HEK293T (cell line): Measurements from ENCODE around the gene CPB2.

Experiments
- BHLHE40 ChIP-seq: fragments of 450-650 bp; IDR thresholded peaks from 2 replicates; pipeline ENCODE4 v1.6.1; 2016; ENCODE audit warnings: mild to moderate bottlenecking, moderate library complexity, borderline replicate concordance
- FOXA1 ChIP-seq: fragments of 450-650 bp; IDR thresholded peaks from 2 replicates; pipeline ENCODE4 v1.6.1; 2016; ENCODE audit warnings: mild to moderate bottlenecking
- LEF1 ChIP-seq: fragments of 450-650 bp; IDR thresholded peaks from 2 replicates; pipeline ENCODE4 v1.6.1; 2017; ENCODE audit warnings: mild to moderate bottlenecking, borderline replicate concordance
- SUZ12 ChIP-seq: fragments of 450-650 bp; IDR thresholded peaks from 2 replicates; pipeline ENCODE4 v1.6.1; 2016; ENCODE audit warnings: mild to moderate bottlenecking
- ZNF384 ChIP-seq: fragments of 450-650 bp; IDR thresholded peaks from 2 replicates; pipeline ENCODE4 v1.6.1; 2016

DNA sequence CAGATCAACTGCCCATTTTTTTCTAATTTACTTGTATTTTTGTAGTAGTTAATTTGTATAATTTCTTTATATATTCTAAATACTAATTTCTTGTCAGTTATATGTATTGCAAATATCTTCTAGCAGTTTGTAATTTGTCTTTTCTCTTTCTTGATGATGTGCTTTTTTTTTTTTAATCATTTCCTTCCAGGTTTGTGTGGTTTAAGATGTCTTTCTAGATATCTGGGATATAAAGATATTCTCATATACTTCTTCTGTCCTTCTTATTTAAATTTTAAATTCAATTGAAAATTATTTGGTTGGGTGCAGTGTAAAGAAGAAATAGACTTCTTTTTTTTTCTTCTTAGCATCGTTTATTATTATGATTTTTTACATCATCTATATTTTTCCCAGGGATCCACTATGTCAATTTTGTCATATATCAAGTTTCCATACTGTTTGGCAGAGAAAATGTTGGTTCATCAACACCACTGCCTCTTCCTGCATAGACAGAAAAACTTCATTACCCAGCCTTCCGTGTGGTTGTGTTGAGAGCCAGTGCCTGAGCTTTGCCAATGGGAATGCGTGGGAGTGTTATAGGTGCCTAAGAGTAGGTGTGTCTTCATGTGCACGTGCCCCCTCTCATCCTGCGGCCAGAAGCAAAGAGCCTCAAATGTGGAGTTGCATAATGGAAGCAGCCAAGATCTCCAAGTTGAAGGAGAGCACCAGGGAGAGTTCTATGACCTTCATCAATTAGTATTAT lies 15.8 kb downstream of the CPB2 start:
- no peak for TF ChIP-seq SUZ12
- no peak for TF ChIP-seq BHLHE40
- TF ChIP-seq FOXA1, result no peak
- TF ChIP-seq ZNF384, result no peak
- TF ChIP-seq LEF1, result no peak
